Hematopoietic multipotent progenitor cell treated with erythropoietin and hydrocortisone succinate and interleukin-3 and kit ligand, for 8 days (in vitro differentiated cells): ENCODE measurements around the gene RBMS3.

ENCODE experiments used
- DNase-seq: peaks from one replicate; pipeline ENCODE4 v3.0.0-alpha.2; 2015

Gene RBMS3

DNA sequence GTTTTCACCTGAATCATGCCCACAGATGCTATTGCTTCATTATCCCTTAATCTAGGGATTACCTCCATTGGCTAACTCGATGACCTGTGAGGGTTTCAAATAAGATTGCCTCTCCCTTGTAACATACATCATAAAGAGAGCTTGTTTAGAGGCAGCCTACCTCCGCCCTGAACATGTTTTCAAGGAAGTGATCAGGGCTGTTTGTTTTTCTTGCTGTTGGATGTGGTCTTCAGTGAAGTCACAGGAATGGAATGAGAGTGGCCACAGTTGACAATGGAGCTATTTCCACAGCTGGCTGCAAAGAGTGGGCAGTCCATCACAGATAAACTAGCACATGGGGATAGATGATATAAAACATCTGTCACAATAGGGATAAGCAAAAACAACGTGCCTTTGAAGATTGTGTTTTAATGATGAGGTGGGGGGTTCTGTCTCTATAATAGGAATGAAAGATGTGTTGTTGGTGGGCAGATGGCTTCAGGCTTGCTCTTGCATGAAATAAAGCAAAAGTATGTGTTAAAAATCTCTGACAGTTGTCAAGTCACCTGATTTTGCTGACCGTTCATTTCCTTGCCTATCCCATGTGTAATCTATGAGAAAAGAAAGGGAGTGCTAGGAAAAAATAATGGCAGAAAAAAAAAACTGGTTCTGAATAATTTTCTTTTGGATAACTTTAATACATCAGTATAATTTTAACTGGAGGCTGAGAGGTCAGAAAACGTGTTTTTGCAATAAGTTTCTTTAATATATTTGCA, 642.3 kb downstream of the RBMS3 start:
- DNase-seq, result no peak

DNA sequence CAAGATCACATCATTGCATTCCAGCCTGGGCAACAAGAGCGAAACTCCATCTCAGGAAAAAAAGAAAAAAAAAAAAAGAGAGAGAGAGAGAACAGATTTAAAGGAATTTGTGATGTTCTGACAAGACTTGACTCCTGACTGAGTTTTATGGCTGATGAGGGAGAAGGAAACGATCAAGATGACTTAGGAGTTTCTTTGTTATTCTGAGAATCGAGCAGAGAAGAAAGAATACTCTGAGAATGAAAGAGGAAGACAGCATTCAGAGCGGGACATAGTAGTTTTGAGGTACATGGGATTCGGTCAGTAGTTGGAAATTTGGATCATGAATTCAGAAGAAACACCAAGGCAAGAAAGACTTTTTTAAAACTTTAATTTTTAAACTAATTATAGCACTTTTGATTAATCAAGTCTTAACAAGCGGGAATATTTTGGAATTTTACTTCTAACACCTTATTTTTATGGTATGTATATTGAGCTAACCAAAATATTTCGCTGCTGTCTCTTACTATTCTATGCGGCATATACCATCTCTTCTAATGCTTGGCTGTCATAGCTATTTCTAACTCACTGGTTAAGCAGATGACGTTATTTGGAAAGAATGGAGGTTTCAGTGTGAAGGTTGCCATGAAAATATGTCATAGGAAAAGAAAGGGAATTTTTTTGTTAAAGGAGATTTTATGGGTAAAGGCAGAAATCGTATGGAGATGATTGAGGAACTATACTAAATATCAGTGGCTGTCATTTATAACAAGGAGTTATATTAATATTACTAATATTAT, 644.1 kb downstream of the RBMS3 start:
- no peak for DNase-seq

DNA sequence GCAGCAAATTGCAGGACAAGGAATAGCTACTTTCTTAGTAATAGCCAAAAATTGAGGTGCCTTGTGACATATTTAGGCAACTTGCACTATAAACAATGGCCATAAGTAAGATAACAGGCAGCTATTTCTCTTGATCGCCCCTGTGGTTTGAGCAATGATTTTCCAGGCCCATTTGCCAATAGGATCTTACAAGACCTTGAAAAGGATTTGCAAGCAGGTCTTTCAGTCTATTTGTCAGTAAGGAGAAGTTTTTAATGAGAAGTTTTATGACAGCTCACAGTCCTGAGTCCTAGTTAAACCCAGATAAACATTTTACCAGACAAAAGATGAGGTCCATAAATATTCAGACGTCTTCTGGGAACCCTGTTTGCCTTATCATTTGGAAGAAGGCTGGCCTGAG, 645.5 kb downstream of the RBMS3 start:
- no peak for DNase-seq

DNA sequence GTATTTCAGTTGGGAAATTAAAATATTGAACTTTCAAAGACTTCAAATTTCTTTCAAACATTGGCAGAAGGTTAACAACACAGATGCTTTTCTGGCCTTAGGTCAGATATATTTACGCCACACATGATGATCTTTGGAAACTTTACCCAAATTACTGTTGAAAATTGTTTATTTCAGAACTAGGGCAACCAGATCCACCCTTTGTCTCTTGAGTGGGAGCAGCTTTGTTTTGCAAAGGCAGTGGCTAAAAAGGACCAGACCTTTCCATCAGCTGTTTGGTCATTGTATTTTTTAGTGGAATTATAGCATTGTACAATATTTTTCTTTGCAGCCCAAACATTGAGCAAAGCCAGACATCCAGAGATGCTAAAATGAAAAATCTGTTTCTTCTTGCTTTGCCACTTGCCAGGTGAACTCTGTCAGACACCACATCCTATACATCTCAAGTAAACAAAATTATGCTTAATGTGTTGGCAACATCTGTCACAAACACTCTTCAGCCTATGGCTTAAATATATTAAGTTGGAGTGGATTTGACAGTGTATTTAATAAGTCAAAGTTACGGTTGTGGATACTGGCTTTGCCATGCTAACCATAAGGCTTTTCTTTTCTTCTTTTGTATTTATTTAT, 651.9 kb downstream of the RBMS3 start:
- no peak for DNase-seq

DNA sequence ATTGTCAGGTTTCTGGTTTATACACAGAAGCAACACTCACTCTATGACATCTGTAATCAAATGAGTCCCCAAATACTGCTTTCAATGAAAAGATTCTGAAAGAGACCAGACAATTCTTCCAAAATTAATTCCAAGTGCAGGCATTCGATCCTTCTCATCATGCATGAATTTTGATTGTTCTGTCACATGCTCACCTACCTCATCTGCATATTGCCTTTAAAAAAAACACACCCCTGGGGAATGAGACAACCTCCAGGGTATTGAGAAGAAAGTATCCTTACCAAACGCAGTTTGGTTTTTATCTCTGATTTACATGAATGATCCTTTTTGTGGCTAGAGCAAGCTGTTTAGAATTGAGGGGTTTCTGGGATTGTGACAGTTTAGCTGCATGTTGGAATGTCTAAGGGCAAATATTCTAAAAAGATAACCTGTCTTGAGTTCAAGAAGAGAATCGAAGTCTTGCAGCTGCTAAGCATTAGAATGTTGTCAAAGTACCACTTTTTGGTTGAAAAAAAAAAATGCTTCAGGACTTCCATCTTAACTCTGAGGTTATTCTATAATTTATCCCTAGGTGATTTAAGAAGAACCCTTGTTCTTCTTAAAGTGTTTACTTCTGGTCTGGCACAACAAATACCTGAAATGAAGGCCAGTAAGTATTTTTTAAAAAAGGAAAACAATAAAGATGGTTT, 653.1 kb downstream of the RBMS3 start:
- DNase-seq, result no peak

DNA sequence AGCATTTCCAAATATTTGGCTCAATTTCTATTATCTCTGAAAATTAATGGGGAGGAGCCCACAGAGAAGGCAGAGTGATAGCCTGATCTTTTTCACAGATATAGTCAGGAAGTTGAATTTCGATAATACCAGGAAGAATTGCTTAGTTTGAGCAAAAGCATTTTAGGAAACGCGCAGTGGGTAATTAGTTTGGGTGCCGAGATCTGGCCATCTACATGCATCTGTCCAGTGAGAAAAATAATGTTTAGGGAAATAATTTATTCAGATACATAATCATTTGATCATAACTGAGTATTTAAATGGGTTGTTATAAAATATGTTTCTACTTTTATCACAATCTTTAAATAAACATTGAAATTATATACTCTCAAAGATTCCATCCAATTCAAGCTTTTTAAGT, 653.9 kb downstream of the RBMS3 start:
- DNase-seq, result no peak

DNA sequence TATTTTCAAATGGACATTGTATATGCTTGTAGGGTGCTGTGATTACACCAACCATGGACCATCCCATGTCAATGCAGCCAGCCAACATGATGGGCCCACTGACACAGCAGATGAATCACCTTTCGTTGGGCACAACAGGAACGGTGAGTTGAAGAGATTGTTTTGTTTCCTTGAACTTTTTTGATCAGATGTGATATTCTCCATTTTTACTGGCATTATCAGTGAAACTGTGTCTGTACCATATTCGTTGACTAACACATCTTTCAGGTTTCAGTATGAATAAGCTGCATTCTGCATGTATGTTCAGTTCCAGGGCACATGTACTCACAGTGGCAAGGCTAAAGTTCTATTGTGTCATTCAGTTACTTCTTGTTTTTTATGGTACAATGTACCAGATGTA, 655.2 kb downstream of the RBMS3 start:
- no peak for DNase-seq

DNA sequence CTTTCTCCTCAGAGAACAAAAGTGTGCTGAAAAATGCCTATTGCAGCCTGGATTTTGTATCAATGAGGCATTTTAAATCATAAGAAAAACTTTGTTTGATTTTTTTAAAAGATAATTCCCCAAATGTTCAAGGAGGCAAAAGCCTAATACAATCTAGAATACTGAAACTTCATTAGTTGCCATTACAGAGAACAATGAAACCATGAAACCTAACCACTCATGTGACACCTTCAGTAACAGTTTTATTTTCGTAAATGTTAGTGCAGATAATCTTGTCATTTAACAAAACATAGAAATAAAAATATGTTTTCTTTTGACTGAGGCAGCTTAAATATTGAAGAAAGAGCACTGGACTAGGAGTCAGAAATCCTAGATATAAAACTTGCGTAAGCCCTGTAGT, 655.9 kb downstream of the RBMS3 start:
- no peak for DNase-seq

DNA sequence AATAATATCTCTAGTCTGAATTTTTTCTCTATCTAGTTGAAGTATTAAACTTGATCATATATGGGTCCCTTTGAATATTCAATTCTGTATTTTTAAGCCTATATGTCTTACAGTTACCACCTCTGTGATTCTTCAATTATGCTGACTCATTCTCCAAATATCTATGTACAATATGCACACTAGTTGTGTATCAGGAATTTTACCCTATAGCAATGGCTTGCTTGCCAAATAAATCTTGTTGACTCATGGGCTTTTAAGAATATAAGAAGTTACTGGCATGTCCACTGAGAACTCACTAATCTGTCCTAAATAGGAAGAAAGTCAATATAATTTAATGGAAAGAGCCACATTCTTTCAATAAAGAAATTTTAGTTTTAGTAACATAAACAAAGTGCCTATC, 656.3 kb downstream of the RBMS3 start:
- no peak for DNase-seq

DNA sequence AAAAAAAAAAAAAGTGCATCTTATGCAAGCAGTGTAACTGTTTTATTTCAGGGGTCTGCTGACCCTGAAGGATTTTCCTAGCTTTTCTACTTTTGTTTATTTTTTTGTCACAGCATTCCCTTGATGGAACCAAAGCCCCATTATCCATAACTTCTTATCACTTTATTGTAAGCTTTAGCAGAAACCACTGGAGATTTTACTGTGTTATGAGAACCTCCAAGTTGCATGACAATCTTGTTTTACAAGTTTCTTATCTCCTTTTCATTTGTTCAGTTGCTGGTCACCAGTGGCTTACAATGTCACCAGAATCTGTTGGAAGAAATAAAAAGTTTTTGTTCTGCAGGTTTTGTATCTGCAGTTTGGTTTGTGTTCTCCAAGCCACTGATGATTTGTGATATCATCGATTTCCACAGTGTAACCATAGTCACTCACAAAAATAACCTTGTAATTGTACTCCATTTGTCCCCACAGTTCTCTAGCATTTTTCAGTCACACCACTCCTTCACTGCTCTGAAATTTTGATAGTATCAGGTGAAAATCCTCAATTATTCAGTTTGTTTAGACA, 660.0 kb downstream of the RBMS3 start:
- no peak for DNase-seq

DNA sequence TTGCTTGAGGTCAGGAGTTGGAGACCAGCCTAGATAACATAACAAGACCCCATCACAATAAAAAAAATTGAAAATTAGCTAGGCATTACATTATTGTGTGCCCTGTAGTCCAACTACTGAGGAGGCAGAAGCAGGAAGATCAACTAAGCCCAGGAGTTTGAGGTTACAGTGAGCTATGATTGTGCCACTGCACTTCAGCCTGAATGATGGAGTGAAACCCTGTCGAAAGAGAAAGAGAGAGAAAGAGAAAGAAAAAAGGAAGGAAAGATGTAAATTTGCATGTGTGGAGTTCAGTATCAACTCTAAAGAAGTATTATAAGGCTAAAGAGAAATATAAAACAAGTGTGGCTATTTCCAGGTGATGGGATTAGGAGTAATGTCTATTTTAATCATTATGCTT, 661.4 kb downstream of the RBMS3 start:
- no peak for DNase-seq

DNA sequence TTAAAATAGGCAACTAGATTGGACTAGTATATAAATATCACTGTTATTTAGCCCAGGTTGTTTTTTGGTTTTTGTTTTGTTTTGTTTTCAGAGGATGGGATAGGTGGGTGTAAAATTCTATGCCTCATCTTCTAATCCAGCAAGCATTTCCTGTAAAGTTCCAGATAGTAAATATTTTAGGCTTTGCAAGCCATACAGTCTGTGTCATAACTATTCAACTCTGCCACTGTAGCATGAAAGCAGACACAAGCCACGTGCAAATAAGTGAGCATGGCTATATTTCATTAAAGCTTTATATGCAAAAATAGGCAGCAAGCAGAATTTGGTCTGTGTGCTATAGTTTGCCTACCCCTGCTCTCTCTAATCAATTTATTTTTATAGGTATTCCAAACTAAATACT, 668.3 kb downstream of the RBMS3 start:
- DNase-seq, result no peak

DNA sequence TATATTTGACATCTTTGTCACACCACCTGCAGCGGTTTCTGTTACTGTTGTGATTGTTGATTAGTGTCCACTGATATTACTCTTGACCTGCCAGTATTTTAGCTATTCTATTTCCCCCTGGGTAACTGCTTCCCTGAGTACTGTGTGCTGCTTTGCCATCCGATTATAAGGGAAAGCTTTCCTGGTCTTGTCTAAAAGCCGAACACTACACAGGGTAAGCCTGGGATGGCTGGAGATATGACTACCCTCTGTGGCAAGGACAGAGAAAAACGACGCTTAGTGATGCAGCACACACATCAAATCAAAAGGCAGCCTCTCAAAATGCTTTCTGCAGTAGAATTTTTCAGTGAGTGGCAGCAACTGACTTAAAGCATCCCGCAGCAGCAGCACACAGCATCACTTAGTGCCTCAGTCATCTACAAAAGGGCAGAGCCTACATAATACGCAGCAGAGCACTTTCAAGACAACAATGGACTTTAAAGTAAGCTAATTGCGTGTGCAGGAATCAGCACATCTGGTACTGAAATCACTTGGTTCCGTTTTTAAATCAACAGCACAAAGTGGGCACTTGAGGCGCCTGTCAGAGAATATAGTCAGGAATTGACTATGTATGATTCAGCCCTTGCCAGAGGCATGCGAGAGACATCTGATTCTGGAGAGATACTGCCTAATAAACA, 669.2 kb downstream of the RBMS3 start:
- no peak for DNase-seq

DNA sequence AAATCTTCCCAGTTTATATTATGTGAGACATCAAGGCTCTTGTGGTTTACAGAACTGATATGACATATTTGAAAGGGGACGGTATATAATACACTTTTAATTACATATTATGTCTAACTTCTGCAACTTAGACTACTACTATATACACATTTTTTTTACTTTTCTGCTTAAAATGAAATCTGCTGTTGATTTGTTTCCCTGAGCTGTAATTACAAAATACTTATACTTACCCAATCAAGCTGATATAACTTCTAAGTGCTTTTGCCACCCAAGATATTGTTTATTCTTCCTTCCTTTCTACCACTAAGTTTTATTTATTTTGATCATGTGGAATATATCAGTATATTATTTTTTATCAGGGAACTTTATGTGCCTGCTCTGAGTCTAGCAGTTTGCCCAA, 671.6 kb downstream of the RBMS3 start:
- no peak for DNase-seq

DNA sequence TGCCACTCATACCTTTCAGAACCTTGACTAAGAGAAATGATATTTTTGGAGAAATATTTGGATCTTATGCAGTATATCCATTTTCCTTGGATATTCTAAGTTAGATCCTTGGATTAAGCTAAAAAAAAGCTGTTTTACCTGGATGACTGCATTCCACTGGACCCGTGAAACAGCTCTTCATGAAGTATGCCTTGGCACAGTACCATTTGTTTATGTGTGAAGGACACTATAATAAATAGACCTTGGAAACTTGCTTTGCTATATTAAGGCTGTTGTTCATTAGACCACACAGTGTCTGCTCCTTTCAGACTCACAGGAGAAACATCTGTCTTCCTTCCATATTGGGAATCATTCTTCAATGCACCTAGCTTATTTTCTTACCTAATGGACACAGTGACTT, 674.5 kb downstream of the RBMS3 start:
- no peak for DNase-seq

DNA sequence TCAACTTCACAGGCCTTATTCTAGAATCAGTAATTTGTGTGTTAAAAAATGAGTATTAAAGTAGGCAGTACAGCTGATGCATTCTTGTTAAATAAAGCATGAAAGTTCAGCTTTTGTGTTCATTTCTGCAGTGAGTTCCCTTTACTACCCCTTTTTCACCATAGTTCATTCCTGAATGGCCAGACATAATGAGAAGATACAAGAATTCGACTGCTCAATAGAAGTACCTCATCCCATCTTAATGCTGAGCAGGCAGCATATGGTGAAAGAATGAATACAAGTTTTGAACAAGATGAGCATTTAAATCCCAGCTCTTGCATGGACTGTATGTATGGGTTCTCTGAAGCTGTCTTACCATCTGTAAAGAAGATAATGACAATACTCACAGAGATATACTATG, 677.9 kb downstream of the RBMS3 start:
- no peak for DNase-seq

DNA sequence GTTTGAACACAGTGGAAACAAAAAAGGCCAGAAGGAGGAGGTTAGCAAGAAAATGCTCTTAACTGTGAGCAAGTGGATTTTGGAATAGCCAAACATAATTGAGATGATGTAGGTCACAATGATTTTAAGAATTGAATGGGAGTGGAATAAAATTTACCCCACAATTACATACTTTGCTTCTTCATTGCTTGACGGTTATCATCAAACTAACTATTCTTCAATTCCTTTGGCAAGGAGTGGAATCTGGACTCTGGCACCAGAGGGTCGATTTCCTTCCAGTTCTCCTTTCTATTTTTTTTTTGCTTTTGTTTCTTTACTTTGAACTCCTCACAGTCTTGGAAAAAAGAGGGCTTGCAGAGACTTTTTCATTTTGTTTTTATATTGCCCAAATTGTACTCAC, 691.0 kb downstream of the RBMS3 start:
- DNase-seq, result no peak

DNA sequence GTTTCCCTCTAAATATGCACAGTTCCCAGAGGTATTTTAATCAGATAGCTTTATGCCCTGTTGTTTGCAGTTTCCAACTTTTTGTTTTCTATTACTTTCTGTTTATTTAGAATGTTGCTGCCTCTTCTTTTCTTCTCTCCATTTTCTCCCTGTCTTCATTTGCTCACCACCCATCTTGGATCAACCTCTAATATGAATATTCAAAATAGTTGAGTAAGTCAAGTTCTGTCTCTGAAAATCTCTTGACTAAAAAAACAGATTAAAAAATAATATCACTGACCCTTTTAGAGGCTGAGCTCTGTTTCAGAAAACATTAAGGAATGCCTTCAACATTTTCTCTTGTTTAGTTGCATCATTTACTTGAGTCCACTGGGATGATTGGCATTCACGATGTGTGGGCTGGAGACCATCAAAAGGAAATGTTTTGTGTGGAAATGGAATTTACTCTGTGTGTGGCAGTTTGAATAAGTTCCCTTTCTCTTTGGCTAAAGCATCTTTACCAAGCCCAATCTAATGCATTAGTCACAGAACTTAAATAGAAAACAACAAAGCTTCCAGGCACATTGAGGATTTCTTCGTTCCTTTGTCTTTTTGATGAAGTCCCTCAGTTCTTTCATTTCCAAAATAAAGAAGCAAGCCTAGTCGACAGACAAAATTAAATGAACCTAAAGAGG, 691.6 kb downstream of the RBMS3 start:
- no peak for DNase-seq

DNA sequence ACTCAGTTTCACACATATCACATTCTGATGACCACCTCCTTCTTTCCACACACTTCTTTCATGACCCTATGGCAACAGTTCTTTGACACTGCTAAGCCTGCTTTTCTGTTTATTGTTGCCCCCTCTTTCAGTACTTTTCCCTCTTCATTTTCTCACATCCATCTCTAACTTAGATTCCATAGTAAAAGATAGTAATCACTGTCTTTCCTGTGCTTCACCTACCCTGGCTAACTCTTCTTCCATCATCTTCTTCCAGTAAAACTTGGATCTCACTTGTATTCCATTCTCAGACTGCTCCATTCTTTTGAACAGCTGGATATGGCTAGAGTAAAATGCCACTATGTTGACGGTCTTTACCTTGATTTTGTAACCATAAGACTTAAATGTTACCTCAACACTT, 692.9 kb downstream of the RBMS3 start:
- DNase-seq, result no peak

DNA sequence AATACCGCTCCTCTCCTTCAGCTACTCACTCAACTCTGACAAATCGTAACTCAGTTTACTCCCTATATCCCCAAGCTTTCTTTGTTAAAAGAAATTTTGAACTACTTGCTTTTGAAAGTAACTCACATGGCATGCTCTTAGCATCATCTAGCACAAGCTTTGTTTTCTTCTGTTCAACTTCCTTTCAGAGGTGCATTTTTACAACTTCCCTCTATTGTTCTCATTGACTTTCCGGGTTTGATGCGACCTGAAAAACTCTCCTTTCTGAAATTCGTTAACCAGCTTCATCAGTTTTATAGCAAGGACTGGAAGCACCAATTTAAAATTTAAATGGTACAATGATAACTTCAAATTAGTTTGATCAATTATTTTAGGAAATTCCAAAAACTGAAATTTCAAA, 696.0 kb downstream of the RBMS3 start:
- DNase-seq, result no peak

DNA sequence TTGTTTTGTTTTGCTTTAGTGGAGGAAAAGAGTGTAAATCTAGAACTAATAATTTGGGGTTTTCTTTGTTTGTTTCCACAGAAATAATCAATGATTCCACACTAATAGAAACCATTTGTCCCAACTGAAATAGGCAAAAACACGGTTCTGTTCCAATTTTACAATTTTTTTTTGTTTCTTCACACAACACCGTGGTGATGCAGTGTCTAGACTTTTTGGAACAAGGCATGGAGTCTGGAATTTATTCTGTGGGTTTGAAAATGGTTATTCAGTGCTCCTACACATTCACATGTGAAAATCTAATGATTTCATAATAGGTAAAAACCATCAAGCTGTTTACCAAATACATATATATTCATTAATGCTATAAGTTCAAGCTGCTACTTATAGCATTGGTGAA, 696.5 kb downstream of the RBMS3 start:
- DNase-seq, result no peak

DNA sequence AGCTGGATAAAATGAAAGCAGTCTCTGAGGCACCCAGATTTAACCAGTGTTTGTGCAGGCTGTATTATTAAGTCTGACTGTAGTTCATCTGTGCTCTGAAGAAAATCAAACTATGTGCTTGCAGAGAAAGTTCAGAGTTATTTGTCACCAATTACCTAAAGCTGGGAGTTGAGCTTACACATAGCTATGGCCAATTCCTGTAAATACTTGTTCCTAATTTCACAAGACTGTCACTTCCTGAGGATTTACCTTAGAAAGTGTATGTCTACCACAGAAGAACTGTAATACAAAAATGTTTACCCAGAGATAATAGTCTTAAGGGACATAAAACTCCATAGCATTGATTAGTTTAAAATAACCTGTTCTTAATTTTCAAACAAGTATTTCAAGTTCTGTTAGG, 697.2 kb downstream of the RBMS3 start:
- no peak for DNase-seq
